ENCODE measurements around the gene TSPAN18. TPM values are rescaled to one million over a fixed set of nuclear protein-coding genes. Genes with fewer than 3 reads are reported as not detected.

TSPAN18 gene
- total RNA-seq, 4 donors from 2014 or later: 2.1 to 9.1 (median 2.5) TPM

- no peaks in the 10 kb centered on the region for H3K4me1 ChIP-seq
- intact Hi-C loops (cut with DNase I; ENCODE audit: low total_unique reads) (no loop called here), in situ Hi-C loops (cut with MboI; ENCODE audit: low sequenced_read_pairs in 4 of 4) (no loop called here)
- H3K9me3 ChIP-seq: no peaks in the 10 kb centered on the region
- DNase-seq (no peak), ATAC-seq (no peak)
- H3K27me3 ChIP-seq: no peaks in the 10 kb centered on the region
- no peak overlapping the region for H3K4me3 ChIP-seq
- no peak overlapping the region for H3K27ac ChIP-seq
- no peaks in the 10 kb centered on the region for H3K36me3 ChIP-seq
- TF ChIP-seq CTCF (IDR thresholded peaks at IDR 0.05 in 4 of 5, conservative IDR thresholded peaks at IDR 0.05 in 1 of 5) (no peak), POLR2A (IDR thresholded peaks at IDR 0.05) (no peak)
Measured at GRCh38 chr11:44716256-44716655, 10.5 kb upstream of the TSPAN18 start.

- Histone ChIP-seq H3K9me3 (no peaks in the 10 kb centered on the region), H3K27ac (no peak overlapping the region), H3K4me1 (no peaks in the 10 kb centered on the region), H3K4me3 (no peak overlapping the region), H3K36me3 (no peaks in the 10 kb centered on the region), H3K27me3 (no peaks in the 10 kb centered on the region)
- DNase-seq: no peak
- ATAC-seq: no peak
- in situ Hi-C loops (cut with MboI; ENCODE audit: low sequenced_read_pairs in 4 of 4) (no loop called here), intact Hi-C loops (cut with DNase I; ENCODE audit: low total_unique reads) (no loop called here)
- TF ChIP-seq CTCF (IDR thresholded peaks at IDR 0.05 in 4 of 5, conservative IDR thresholded peaks at IDR 0.05 in 1 of 5) (no peak), POLR2A (IDR thresholded peaks at IDR 0.05) (no peak)
Measured at GRCh38 chr11:44718057-44718456, 8.7 kb upstream of the TSPAN18 start.

GRCh38 chr11:44718612-44719390, 8.0 kb upstream of the TSPAN18 start:
- no peaks in the 10 kb centered on the region for H3K36me3 ChIP-seq
- DNase-seq: no peak
- no peaks in the 10 kb centered on the region for H3K9me3 ChIP-seq
- no peaks in the 10 kb centered on the region for H3K27me3 ChIP-seq
- in situ Hi-C loops (cut with MboI; ENCODE audit: low sequenced_read_pairs in 4 of 4): no loop called here
- H3K27ac ChIP-seq: no peak overlapping the region
- intact Hi-C loops (cut with DNase I; ENCODE audit: low total_unique reads): no loop called here
- TF ChIP-seq CTCF (IDR thresholded peaks at IDR 0.05 in 4 of 5, conservative IDR thresholded peaks at IDR 0.05 in 1 of 5) (no peak), POLR2A (IDR thresholded peaks at IDR 0.05) (no peak)
- no peak for ATAC-seq
- no peak overlapping the region for H3K4me3 ChIP-seq
- H3K4me1 ChIP-seq: no peaks in the 10 kb centered on the region

- intact Hi-C loops (cut with DNase I; ENCODE audit: low total_unique reads): loop anchor here (5.0 kb wide), 1 partner anchor 167 kb away; no protein-coding TSS in a partner anchor
- Histone ChIP-seq H3K36me3 (no peaks in the 10 kb centered on the region), H3K4me3 (no peak overlapping the region), H3K27me3 (peaks cover 13 to 17% (median 17%) of the 10 kb centered on the region in 3 donors), H3K4me1 (peaks cover 0 to 9% of the 10 kb centered on the region in 2 donors), H3K9me3 (no peaks in the 10 kb centered on the region), H3K27ac (no peak overlapping the region)
- ATAC-seq: peak in 1 of 2 donors; percentile 13
- in situ Hi-C loops (cut with MboI; ENCODE audit: low sequenced_read_pairs in 4 of 4): loop anchor here in 3 of 4 donors (5.0 to 10.0 kb wide), 4 partner anchors 100 to 182 kb away; no protein-coding TSS in a partner anchor
- DNase-seq: no peak
- TF ChIP-seq POLR2A (IDR thresholded peaks at IDR 0.05) (no peak), CTCF (IDR thresholded peaks at IDR 0.05 in 4 of 5, conservative IDR thresholded peaks at IDR 0.05 in 1 of 5) (no peak)
Measured at GRCh38 chr11:44725016-44725685, 1.6 kb upstream of the TSPAN18 start.

Data from gastrocnemius medialis (tissue), 4 donors.